ENCODE results near the gene KRT17.
"Not testable (repeated sequence)": the region's sequence is repeated elsewhere in the genome, so short reads cannot be mapped to it uniquely, and the experiment has no call there.

KRT17 gene

DNA sequence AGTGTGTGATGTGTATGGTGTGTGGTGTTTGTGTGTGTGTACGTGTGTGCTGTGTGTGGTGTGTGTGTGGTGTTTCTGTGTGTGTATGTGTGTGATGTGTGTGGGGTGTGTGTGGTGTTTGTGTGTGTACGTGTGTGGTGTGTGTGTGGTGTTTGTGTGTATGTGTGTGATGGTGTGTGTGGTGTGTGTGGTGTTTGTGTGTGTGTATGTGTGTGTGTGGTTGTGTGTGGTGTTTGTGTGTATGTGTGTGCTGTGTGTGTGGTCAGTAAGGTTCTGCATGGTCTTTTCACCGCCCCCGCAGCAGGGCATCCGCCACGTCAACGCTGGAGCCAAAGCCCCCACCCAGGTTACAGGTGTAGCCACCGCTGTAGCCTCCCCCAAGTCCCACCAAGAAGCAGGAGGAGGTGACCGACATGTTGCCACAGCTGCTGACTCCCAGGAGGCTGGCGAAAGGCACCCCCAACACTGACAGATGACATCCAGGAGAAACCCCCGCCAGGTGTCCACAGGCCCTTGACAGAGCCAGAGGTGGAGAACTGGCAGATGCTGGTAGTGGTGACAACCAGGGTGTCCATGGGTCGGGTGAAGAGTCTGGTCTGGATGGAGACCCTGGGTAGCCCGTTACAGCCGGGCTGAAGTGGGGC is 9.3 kb upstream of the KRT17 start:
- no peak for DNase-seq

DNA sequence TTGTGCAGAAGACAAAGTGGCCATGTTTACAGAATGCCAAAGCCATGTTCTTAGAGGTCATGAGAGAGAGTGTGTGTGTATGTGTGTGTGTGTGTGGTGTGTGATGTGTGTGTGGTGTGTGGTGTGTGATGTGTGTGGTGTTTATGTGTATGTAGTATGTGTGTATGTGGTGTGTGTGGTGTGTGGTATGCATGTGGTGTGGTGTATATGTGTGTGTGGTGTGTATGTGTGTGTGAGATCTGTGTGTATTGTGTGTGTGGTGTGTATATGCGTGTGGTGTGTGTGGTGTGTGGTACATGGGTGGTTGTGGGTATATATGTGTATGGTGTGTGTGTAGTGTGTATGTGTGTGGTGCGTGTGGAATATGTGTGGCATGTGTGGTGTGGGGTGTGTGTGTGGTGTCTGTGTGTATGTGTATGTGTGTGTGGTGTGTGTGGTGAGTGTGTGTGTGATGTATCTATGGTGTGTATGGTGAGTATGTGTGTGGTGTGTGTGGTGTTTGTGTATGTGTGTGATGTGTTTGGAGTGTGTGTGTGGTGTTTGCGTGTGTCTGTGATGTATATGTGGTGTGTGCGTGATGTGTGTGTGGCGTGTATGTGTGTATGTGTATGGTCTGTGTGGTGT is 8.2 kb upstream of the KRT17 start:
- no peak for DNase-seq

DNA sequence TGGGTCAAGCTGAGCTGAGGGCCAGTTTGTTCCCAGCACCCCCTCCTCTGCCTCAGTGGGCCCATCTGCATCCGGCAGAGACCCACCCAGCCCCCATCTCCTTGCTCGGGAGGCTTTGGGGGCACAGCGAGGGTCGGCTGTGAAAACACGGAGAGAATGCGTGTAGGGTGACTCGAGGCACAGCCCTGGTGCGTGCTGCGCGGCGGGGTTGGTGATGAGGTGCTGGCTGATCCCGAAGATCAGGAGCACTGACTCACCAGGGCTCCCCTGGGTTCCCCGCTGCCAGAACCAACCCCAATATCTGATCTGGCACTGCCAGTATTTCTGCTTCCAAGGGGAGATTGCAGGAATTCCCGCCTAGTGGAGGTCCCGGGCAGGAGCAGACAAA is 7.5 kb upstream of the KRT17 start:
- no peak for DNase-seq

DNA sequence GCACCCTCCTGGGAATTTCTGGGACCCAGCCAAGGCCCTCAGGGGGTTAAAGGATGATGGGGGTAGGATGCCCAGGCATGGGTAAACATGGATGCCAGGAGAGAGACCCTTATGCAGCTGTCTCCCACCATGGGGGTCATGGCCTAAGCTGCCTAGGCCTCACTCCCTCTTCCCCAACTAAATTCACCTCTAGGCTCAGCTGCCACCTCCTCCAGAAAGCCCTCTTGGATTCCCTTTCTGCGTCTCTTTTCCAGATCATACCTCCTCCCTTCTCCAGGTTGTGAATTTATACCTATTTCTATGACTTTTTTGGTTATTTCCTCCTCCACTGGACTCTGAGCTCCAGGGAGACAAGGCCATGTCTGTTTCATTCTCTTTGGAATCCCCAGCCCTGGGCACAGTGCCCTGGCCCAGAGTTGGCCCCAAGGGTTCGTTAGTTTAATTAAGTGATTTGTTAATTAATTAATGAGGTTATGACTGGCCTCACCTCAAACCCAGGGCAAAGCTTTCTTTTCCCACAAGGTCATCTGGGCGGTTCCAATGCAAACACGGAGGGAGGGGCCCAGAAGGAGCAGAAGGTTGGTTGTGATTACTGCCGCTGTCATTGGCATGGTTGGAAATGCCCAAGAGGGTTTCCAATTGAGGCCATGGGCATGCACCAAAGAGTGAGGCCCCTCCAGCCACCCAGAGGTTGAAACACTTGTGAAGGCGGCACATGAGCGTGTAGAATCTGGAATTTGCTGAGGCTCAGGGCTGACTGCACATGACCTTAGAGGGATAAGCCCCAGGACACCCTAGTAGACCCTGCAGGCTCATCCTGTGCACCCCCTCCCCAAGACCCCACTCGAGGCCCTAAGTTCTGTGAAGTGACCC is 6.9 kb upstream of the KRT17 start:
- DNase-seq: no peak

DNA sequence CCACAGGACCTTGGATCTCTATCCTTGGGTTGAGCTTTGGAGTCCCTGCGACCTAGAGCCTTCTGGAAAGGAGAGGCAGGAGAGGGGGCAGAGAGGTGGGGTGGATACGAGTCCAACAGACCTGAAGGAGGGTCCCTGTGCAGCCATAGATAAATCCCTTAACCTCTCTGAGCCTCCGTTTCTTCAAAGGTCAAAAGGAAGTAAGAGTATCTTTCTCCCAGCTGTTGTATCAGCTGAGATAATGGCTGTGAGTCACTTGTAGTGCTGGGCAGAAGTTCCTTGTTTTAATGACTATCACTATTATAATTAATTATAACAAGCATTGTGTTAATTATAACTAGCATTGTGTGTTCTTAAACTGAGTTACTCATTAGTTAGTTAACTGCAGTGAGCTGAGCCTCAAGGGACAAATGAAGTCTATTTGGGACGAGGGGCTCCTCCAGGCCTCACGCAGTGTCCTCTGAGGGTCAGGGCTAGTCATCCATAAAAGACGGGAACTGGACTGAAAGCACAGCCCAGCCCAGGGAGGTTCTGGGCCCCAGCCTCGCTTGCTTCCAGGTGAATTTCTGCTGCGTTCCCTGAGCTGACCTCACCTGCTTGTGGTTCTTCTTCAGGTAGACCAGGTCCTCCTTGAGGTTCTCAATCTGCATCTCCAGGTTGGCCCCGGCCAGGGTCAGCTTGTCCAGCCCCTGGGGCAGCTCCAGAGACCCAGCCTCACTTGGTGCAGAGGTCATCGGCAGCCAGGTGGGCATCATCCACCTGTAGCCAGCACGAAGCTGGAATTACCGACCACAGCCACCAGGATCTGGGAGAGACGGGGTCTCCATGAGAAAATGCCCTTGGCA is 5.7 kb upstream of the KRT17 start:
- no peak for DNase-seq

DNA sequence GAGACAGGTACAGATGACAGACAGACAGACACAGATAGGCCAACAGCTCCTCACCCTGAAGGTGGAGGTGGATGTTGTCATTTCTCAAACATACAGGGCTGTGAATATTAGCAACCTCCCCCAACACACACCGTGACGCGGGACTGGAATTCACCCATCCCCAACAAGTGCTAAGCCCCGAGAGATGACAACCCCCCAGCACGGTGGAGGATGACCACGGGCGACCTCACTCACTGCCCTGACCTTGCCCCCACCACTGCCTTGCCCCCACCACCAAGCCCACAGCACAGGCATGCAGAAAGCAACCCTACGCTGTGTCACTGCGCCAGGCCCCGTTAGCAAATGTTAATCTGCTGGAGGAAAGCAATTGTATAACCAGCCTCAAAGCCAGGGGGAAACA is 4.9 kb upstream of the KRT17 start:
- DNase-seq: no peak

DNA sequence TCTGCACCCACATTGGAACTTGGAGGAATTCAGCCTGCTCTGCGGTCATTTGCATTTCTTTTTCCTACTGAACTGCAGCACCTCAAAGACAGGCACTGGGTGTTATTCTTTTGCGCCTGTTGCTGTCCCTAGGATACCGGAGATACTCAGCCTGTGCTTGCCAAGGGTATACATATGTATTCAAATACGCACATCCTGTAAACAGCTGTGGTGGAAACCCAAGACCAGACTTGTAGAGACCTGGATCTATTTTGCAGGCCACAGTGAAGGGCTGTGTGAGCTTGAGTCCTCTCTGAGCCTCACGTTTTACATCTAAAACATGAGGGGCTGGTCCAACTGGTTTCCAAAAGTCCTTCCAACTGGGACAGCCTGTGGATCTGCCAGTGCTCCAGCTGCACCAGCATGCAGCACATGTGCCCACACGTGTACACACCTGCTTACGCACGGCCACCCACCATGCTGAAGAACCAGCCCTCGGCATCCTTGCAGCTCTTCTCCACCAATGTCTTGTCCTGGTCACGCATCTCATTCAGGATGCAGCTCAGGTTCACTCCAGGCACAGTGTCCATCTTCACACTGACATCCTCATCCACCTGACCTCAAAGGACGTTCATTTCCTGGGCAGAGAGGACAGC is 4.4 kb upstream of the KRT17 start:
- not testable (repeated sequence) for DNase-seq

DNA sequence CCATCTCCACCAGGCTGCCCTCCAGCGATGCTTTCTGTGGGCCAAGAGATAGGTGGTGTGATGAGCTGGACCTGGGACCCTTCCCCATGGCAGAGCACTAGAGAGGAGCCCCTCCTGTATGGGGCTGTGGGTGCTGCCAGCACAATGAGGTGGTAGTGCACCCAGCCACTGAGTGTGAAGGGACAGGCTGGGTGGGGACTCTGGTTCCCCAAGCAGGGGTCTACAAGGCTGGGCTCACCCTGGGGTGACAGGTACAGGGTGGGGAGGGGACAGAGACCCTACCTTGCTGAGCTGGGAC is 3.6 kb upstream of the KRT17 start:
- not testable (repeated sequence) for DNase-seq

DNA sequence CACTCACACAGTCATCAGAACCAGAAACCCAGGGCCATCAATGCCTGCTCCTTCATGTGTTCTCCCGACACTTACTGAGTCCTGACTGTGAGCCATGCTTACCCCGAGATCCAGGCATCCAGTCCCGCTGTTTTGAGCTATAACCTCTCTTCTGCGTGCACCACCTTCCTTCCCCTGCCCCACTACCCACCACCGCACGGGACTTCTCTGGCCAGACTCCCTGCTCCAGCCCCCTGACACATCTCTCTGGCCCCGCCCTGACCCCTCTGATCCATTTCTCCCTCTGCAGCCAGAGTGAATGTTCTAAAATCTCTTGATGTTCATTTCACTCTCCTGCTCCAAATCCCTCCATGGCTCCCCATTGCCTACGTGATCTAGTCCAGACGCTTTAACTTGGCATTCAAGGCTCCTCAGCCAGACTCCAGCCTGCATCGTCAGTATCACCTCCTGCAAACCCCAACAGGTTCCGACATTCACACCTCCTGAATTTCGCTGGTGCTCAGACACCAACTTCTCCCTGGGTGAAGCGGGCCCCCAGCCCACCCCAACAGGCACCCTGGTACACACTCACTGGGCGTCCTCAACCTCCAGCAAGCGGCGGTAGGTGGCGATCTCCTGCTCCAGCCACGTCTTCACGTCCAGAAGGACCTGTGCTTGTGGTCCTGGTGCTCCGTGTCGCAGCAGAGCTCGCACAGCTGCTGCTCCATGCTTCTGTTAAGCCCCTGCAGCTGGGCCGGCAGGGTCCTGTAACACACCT is 3.1 kb upstream of the KRT17 start:
- no peak for DNase-seq

DNA sequence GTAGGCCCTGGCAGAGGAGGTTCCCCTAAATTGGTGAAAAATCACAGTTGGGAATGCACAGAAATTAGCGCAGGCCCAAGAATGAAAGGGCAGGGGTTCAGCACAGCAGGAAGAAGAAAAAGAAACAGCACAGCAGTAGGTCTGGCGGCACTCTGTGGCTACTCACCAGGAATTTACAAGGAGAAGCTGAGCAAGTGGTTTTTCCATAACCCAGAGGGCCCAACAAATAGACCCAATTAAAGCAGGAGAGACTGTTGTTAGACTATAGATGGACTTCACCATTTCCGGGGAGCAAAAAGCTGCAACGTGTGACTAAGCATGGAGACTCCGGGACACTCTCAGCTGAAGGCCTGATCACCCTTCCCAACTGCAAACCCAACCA is 2.5 kb upstream of the KRT17 start:
- DNase-seq: not testable (repeated sequence)

DNA sequence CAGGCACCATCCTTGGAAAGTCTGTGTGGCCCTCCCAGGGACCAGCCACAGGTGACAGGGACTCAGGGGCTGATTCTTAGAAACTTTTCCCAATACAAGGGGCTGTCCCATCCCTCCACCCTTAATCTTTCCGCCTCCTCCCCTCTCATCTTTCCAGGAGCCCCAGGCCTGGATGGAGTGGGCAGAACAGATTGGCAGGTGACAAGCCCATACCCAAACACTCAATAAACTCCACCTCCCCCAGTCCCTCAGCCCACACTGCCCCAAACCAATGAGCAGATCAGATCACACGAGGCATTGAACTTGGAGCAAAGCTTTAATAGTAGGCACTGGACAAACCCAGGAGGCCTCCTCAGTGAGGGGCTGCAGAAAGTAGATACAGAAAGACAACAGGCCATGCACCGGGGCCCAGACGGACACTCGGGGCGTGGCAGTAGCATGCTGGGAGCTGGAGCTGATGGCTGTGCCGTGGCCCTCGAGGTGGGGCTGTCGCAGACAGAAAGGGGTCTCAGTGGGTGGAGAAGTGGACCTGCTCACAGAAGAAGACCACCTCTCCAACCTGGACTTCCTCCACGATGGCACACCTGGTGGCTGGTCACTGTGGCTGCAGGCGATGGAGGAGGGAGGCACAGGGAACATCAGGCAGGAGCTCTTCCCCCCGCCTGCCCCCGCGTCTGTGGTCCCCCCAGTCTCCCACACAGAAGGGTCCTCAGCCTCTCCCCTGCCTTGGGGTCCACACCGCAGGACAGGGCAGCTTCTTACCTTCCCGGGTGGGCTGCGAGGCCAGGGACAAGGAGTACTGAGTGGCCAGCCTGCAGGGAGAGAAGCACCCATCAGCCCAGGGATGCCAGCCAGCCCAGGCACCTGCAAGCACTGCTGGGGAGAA is 1.9 kb upstream of the KRT17 start:
- DNase-seq: not testable (repeated sequence)

DNA sequence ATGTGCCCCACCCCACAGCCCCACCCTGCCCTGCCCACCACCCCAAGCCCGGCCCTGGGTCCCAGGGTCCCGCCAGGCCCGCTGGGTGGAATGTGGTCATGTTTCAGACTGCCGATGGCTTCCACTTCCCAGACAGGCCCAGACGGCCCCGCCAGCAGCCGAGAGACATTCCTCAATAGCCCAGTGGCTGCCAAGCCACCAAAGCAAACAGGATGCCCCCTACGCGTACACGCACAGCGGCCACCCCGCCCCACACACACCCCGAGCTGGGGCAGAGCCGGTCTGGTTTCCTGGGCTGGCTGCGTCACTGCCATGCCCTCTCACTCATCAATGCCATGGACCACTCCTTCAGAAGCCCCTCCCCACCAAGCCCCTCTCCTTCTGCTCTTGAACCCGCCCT is 1.2 kb upstream of the KRT17 start:
- DNase-seq: no peak

DNA sequence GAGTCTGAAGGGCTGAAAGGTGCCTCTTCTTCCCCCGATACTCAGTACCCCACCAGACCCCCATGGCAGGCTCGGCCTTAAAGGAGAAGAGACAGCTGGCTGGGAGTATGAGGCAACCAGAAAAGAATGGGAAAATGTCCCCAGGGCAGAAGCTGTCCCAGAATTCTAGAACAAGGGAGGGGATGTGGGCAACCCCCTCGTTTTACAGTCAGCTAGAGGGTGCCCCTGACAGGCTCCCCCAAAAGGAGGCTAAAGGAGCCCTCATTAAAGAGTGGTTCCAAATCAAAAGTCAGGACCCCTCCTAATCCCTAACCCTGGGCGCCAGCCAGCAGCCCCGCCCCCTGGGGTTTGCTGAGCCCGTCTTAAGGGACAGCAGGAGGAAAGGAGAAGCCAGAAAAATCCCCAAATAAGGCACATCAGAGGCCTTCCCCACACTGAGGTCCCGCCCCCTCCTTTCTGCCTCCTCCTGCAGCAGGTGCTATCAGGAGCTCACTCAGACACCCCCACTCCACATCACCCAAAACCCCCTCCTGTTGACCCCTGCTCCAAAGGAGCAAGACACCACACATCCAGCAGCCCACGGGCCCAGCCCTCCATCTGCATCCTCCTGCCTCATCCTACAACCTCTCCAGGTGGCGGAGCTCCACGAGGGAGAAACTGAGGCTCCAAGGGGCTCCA is 1.1 kb downstream of the KRT17 start:
- DNase-seq: not testable (repeated sequence)

DNA sequence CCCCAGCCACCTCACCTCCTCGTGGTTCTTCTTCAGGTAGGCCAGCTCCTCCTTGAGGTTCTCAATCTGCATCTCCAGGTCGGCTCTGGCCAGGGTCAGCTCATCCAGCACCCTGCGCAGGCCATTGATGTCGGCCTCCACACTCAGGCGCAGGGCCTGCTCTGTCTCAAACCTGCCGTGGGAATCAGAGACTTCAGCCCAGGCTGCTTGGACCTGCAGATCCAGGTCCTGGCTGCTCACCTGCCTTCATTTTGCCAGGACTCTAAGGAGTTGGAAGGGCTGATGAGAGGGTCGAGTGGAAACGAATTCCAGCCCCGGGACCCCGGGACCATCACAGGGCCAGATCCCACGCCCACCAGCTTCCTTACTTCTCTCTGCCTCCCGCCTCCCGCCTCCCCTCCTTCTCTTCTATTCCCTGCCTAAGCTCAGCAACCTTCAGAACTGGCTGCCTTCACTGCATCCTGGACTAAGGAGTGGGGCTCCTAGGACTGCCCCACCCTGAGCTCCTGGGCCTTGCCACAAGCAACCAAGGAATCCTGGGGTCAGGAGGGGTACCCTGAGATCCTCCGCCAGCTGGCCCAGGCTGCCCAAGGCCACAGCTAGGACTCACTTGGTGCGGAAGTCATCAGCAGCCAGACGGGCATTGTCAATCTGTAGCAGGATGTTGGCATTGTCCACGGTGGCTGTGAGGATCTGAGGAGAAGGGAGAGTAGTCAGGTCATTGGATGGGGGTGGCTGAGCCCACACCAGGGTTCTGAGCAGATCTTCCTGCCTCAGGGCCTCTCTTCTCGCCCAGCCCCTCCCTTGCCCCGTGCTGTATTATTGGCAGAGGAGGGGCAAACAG is 1.8 kb downstream of the KRT17 start:
- DNase-seq: not testable (repeated sequence)

DNA sequence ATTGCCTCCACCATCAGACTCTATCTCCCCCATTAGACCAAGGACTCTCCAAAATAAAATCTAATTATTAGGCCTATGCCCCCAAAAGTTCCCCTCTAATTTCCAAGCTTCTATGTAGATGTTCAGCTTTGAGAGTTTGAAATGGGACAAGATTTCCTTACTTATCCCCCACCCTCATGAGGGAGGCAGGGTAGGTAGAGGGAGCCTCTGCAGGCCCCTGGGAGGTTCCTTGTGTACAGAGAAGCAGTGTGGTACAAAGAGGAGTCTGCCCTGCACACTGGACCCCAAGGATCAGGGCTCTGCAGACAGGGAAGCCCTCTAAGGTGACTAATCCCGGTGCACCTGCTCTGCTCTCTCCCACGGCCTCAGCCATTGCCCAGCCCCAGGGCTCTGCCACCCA is 2.5 kb downstream of the KRT17 start:
- no peak for DNase-seq

DNA sequence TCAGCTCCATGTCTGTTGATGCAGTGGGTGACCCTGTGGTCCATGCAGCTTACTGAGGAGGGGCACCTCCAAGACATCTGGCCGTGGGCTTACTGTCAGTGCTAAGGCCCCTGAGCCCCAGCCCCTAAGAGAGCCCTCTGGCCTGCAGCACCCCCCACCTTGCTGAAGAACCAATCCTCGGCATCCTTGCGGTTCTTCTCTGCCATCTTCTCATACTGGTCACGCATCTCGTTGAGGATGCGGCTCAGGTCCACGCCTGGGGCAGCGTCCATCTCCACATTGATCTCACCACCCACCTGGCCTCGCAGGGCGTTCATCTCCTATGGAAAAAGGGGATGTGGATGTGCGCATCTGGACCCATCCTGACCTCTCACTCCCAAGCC is 2.9 kb downstream of the KRT17 start:
- not testable (repeated sequence) for DNase-seq

DNA sequence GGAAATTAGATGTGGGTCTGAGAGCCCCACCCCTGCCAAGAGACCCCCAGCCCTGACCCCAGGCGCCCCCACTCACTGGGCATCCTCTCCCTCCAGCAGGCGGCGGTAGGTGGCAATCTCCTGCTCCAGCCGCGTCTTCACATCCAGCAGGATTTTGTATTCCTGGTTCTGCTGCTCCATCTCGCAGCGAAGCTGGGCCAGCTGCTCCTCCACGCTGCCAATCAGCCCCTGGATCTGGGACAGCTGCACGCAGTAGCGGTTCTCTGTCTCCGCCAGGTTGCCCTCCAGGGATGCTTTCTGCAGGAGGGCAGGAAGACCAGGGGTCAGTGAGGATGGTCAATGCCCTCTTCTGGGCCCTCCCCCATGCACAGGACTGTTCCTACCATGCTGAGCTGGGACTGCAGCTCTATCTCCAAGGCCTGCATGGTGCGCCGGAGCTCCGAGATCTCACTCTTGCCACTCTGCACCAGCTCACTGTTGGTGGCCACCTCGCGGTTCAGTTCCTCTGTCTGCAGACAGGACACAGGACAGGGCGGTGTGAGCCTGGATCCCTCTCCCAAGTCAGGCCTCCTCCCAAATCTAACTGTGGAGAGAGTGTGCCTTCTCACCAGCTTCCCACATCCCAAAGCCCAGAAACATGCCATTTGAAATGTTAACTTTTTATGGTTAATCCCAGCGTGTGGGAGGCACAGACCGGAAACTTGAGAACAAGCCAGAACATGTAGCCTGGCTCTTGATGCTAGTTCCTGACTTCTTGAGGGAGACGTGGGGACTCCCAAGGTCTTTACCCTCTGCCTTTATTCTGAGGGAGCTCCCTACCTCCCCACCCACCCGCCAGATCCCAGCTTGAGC is 3.6 kb downstream of the KRT17 start:
- DNase-seq: no peak

DNA sequence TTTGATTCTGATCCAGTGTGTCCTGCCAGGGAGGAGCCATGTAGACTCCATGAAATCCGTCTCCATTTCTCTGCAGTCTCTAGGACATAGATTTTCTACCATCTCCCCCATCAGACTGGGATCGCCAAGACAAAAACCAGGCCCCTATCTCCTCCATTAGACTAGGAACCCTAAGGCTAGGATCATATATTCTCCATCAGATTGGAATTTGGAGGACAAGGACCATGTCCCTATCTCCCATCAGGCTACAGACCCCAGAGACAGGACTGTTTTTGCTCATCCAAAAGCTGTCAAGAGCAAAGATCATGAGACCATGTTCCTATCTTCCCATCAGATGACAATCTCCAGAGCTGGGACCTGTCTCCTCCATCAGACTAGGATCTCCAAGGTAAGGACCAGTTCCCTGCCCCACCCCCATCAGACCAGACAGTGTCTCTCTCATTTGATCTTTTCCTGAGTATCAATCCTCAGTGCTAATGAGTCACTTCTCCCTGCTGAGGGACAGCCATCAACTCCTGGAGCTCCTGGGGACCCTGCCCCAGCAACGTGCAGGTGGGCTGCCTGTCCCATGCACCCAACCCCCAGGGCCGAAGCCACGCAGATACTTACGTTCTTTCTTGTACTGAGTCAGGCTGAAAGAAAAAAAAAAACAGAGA is 4.3 kb downstream of the KRT17 start:
- DNase-seq: not testable (repeated sequence)
